Ovary (tissue), 9 donors: ENCODE results near the gene PGAM2. TPM values are rescaled to one million over a fixed set of nuclear protein-coding genes. Genes with fewer than 3 reads are reported as not detected.

Source experiments
- DNase-seq, 5 donors: peaks; one replicate each; pipeline ENCODE4 v3.0.0-alpha.2; 2019 to 2020
- H3K27ac ChIP-seq, 2 donors: fragments of 200-600 bp; one replicate each; pipeline versions ENCODE4 v1.5.1 to v1.8.0; 2019 to 2022
- H3K27me3 ChIP-seq: fragments of 200-600 bp; one replicate; pipeline ENCODE4 v1.8.0; 2022
- H3K36me3 ChIP-seq: fragments of 200-600 bp; sonication (generic); one replicate; pipeline ENCODE4 v1.5.1; 2019
- H3K4me1 ChIP-seq: one replicate; pipeline ENCODE4 v1.8.1; 2013; ENCODE audit warnings: mild to moderate bottlenecking, moderate library complexity; ENCODE audit not compliant: insufficient read depth
- H3K4me3 ChIP-seq: fragments of 200-600 bp; sonication (generic); one replicate; pipeline ENCODE4 v1.5.1; 2017
- H3K9me3 ChIP-seq, 2 donors: fragments of 200-600 bp in 1 of 2; sonication (generic) in 1 of 2; one replicate each; pipeline versions ENCODE4 v1.5.1 to v1.8.1; 2013 to 2019; ENCODE audit warnings: mild to moderate bottlenecking in 1 of 2, moderate library complexity in 1 of 2
- EP300 ChIP-seq: sonication (generic); formaldehyde crosslinking; IDR thresholded peaks from one replicate; pipeline ENCODE4 v1.6.1; 2017; ENCODE audit warnings: antibody characterized with exemption
- POLR2A ChIP-seq: fragments of 450-650 bp; IDR thresholded peaks from one replicate; pipeline ENCODE4 v1.6.1; 2017; ENCODE audit warnings: antibody characterized with exemption, mild to moderate bottlenecking, moderate library complexity
- WGBS, 3 donors: extraction: QIAGEN DNeasy Blood & Tissue Kit in 1 of 3; methylation state at CpG; one replicate each; pipeline versions ENCODE4 v1.1.5 to v1.1.7; 2013 to 2017; 5-methylcytosine and 5-hydroxymethylcytosine counted together
- intact Hi-C, 4 donors: fragments of 100-400 bp; cut with DNase I; formaldehyde crosslinking; loops; one replicate each; pipeline versions ENCODE4 v1.11.0 to v1.15.1; 2022 to 2023
- polyA plus RNA-seq, 2 donors: library from polyadenylated mRNA; stranded (reverse); fragments of 200-250 nt in 1 of 2; fragments of 350-450 nt in 1 of 2; fragmentation: Illumina TruSeq in 1 of 2; extraction: RNeasy Lipid Tissue Mini Kit (QIAGEN cat#74804) in 1 of 2; gene quantifications; one replicate each; pipeline ENCODE4 v1.2.3, GENCODE V29; 2013 to 2014
- total RNA-seq, 7 donors: library from RNA; depleted of rRNA in 2 of 7; stranded (reverse); fragments of >200 nt in 2 of 7; fragmentation: NEBNext Ultra II Directional in 3 of 7; extraction: Animal tissue kit (Norgen Biotek cat#: 25700) in 3 of 7; gene quantifications; one replicate each; pipeline versions ENCODE4 v1.1.0 to v1.2.4, GENCODE V29; 2016 to 2023
- TF ChIP-seq, protein P1 (sequence below), 3 donors: fragments of 450-650 bp in 2 of 3; fragments of 200-600 bp in 1 of 3; IDR thresholded peaks; one replicate each; pipeline versions ENCODE4 v1.5.1 to v1.8.0; 2016 to 2022; ENCODE audit warnings: antibody characterized with exemption in 3 of 3, mild to moderate bottlenecking in 1 of 3
- donor health status: DM: no; HTN: no; CAD: no; lungs with moderate emphysema.
- donor health status: DM: no; HTN: no; CAD: no.
- donor health status: Bipolar disorder and iron deficiency.
- donor health status: DM: yes; HTN: yes; CAD: no.
- donor health status: DM: no; HTN: no; CAD: no.
- donor health status: DM: yes; HTN: yes; CAD: no.

The PGAM2 gene
- total and polyA plus RNA-seq, 9 donors: 0.40 to 3.2 (median 1.7) TPM; not detected in 2

GRCh38 chr7:44074349-44074695 lies 9.0 kb upstream of the PGAM2 start:
- H3K4me3 ChIP-seq: no peak overlapping the region
- 56 to 89% (median 88%) methylated on average over 4 to 13 of the region's 13 CpGs for WGBS, 3 donors
- no peaks in the 10 kb centered on the region for H3K9me3 ChIP-seq
- no peaks in the 10 kb centered on the region for H3K36me3 ChIP-seq
- DNase-seq: no peak
- H3K27me3 ChIP-seq: no peaks in the 10 kb centered on the region
- no peak overlapping the region for H3K27ac ChIP-seq
- H3K4me1 ChIP-seq: no peaks in the 10 kb centered on the region
- TF ChIP-seq, protein P1, sequence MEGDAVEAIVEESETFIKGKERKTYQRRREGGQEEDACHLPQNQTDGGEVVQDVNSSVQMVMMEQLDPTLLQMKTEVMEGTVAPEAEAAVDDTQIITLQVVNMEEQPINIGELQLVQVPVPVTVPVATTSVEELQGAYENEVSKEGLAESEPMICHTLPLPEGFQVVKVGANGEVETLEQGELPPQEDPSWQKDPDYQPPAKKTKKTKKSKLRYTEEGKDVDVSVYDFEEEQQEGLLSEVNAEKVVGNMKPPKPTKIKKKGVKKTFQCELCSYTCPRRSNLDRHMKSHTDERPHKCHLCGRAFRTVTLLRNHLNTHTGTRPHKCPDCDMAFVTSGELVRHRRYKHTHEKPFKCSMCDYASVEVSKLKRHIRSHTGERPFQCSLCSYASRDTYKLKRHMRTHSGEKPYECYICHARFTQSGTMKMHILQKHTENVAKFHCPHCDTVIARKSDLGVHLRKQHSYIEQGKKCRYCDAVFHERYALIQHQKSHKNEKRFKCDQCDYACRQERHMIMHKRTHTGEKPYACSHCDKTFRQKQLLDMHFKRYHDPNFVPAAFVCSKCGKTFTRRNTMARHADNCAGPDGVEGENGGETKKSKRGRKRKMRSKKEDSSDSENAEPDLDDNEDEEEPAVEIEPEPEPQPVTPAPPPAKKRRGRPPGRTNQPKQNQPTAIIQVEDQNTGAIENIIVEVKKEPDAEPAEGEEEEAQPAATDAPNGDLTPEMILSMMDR (IDR thresholded peaks at IDR 0.05): no peak
- no peak for TF ChIP-seq POLR2A
- TF ChIP-seq EP300: no peak
- intact Hi-C loops: loop anchor here in 1 of 4 donors (5.0 kb wide), 2 partner anchors 33 to 123 kb away; no protein-coding TSS in a partner anchor

DNA sequence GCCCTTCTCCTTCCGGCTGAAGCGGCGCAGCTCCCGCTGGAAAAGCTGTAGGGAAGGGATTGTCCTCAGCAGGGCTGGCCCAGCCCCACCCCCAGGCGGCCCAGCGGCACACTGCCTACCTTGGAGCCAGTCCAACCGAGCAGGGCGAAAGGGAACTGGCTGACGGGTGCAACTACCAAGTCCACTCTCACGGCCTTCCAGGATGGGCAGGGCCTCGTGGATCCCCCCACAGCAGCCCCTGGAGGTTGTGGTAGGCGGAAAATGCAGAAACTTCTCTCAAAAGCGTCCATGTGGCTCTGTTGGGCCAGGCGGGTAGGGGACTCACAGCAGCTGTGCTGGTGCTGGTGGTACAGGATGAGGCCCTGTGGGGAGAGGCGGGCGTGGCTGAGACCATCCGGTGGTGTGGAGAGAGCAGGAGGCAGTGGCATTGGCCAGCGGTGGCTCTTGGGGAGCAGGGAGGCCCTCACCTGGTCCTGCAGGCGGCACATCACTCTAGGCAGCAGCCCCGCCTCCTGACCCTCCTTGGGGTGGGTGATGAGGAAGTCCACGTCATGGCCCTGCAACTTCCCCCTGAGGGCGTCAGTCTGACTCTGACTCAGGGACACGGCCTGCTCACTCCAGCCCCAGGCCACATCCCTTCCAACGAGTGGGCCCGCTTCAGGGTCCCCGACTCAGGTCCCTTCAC lies 8.4 kb upstream of the PGAM2 start:
- H3K4me3 ChIP-seq: no peak overlapping the region
- H3K4me1 ChIP-seq: no peaks in the 10 kb centered on the region
- intact Hi-C loops: loop anchor here in 1 of 4 donors (5.0 kb wide), 2 partner anchors 33 to 123 kb away; no protein-coding TSS in a partner anchor
- 72 to 77% (median 75%) methylated on average over 21 to 26 of the region's 26 CpGs for WGBS, 3 donors
- no peaks in the 10 kb centered on the region for H3K36me3 ChIP-seq
- H3K27me3 ChIP-seq: no peaks in the 10 kb centered on the region
- H3K9me3 ChIP-seq: no peaks in the 10 kb centered on the region
- no peak overlapping the region for H3K27ac ChIP-seq
- TF ChIP-seq POLR2A (no peak), EP300 (no peak)
- TF ChIP-seq, protein P1 (IDR thresholded peaks at IDR 0.05): no peak
- DNase-seq: peak in 2 of 5 donors; percentile 48 to 54

- 33 to 38% (median 37%) methylated on average over 12 of the region's 12 CpGs for WGBS, 3 donors
- no peaks in the 10 kb centered on the region for H3K36me3 ChIP-seq
- H3K4me3 ChIP-seq: no peak overlapping the region
- DNase-seq: peak; percentile 78 to 89 (median 84)
- no peak for TF ChIP-seq POLR2A
- TF ChIP-seq, protein P1 (IDR thresholded peaks at IDR 0.05): peak; percentile 37 to 73 (median 56)
- intact Hi-C loops: loop anchor here in 1 of 4 donors (5.0 kb wide), 2 partner anchors 35 to 125 kb away; no protein-coding TSS in a partner anchor
- no peaks in the 10 kb centered on the region for H3K4me1 ChIP-seq
- H3K27ac ChIP-seq: peak overlapping the region in 1 of 2 donors; percentile 35
- H3K9me3 ChIP-seq: no peaks in the 10 kb centered on the region
- no peaks in the 10 kb centered on the region for H3K27me3 ChIP-seq
Measured at GRCh38 chr7:44072364-44073231, 7.2 kb upstream of the PGAM2 start.

- no peak for TF ChIP-seq EP300
- TF ChIP-seq, protein P1 (IDR thresholded peaks at IDR 0.05): no peak
- TF ChIP-seq POLR2A: no peak
- Histone ChIP-seq H3K27ac (no peak overlapping the region), H3K4me3 (no peak overlapping the region), H3K36me3 (no peaks in the 10 kb centered on the region), H3K4me1 (no peaks in the 10 kb centered on the region), H3K9me3 (no peaks in the 10 kb centered on the region), H3K27me3 (no peaks in the 10 kb centered on the region)
- 66 to 68% (median 66%) methylated on average over 9 of the region's 9 CpGs for WGBS, 3 donors
- intact Hi-C loops: loop anchor here in 1 of 4 donors (5.0 kb wide), 2 partner anchors 35 to 125 kb away; no protein-coding TSS in a partner anchor
- peak in 1 of 5 donors; percentile 20 for DNase-seq
Measured at GRCh38 chr7:44071726-44072363, 6.5 kb upstream of the PGAM2 start.
